ENCODE results near the gene RNF213.

Gene RNF213

GRCh38 chr17:80224683-80225082, 36.0 kb upstream of the RNF213 start:
- no peak for DNase-seq (ENCODE audit: low read depth)
- no peak overlapping the region for H3K4me3 ChIP-seq (replicated peaks; ENCODE audit: low read depth, low read length)
- TF ChIP-seq CTCF (IDR thresholded peaks at IDR 0.05; ENCODE audit: low read length, missing control alignments), result no peak

- no peak for TF ChIP-seq CTCF (IDR thresholded peaks at IDR 0.05; ENCODE audit: low read length, missing control alignments)
- H3K4me3 ChIP-seq (replicated peaks; ENCODE audit: low read depth, low read length), result no peak overlapping the region
- no peak for DNase-seq (ENCODE audit: low read depth)
Measured at GRCh38 chr17:80225230-80225629, 35.4 kb upstream of the RNF213 start.

- DNase-seq (ENCODE audit: low read depth), result no peak
- no peak for TF ChIP-seq CTCF (IDR thresholded peaks at IDR 0.05; ENCODE audit: low read length, missing control alignments)
Measured at GRCh38 chr17:80227156-80227555, 33.5 kb upstream of the RNF213 start.

GRCh38 chr17:80227666-80228065, 33.0 kb upstream of the RNF213 start:
- no peak for DNase-seq (ENCODE audit: low read depth)
- H3K4me3 ChIP-seq (replicated peaks; ENCODE audit: low read depth, low read length), result no peak overlapping the region
- TF ChIP-seq CTCF (IDR thresholded peaks at IDR 0.05; ENCODE audit: low read length, missing control alignments), result no peak

More at GRCh38 chr17:80227156-80227555, 33.5 kb upstream of the RNF213 start:
- H3K4me3 ChIP-seq (replicated peaks; ENCODE audit: low read depth, low read length), result no peak overlapping the region

GRCh38 chr17:80228477-80228876, 32.2 kb upstream of the RNF213 start:
- TF ChIP-seq CTCF (IDR thresholded peaks at IDR 0.05; ENCODE audit: low read length, missing control alignments), result no peak
- no peak for DNase-seq (ENCODE audit: low read depth)
- no peak overlapping the region for H3K4me3 ChIP-seq (replicated peaks; ENCODE audit: low read depth, low read length)

GRCh38 chr17:80229011-80229410, 31.6 kb upstream of the RNF213 start:
- no peak overlapping the region for H3K4me3 ChIP-seq (replicated peaks; ENCODE audit: low read depth, low read length)
- no peak for TF ChIP-seq CTCF (IDR thresholded peaks at IDR 0.05; ENCODE audit: low read length, missing control alignments)
- no peak for DNase-seq (ENCODE audit: low read depth)

GRCh38 chr17:80232438-80232837, 28.2 kb upstream of the RNF213 start:
- TF ChIP-seq CTCF (IDR thresholded peaks at IDR 0.05; ENCODE audit: low read length, missing control alignments), result no peak
- no peak overlapping the region for H3K4me3 ChIP-seq (replicated peaks; ENCODE audit: low read depth, low read length)
- no peak for DNase-seq (ENCODE audit: low read depth)
